ENCODE measurements around the gene MYO3B.

The MYO3B gene

GRCh38 chr2:170143045-170143717 lies 34.8 kb upstream of the MYO3B start:
- POLR2A ChIA-PET: no interaction called here
- CTCF ChIA-PET: no interaction called here
- no peak for TF ChIP-seq CTCF (IDR thresholded peaks at IDR 0.05; ENCODE audit: insufficient read depth, low read length, missing control alignments)
- no peak for DNase-seq (ENCODE audit: low read depth, low spot score)
- H3K4me3 ChIP-seq (ENCODE audit: low read depth, low read length): no peak overlapping the region

GRCh38 chr2:170144761-170145160 lies 33.2 kb upstream of the MYO3B start:
- CTCF ChIA-PET: no interaction called here
- no peak overlapping the region for H3K4me3 ChIP-seq (ENCODE audit: low read depth, low read length)
- POLR2A ChIA-PET: no interaction called here

GRCh38 chr2:170145191-170145590 lies 32.8 kb upstream of the MYO3B start:
- POLR2A ChIA-PET: no interaction called here
- CTCF ChIA-PET: no interaction called here
- DNase-seq (ENCODE audit: low read depth, low spot score): no peak
- TF ChIP-seq CTCF (IDR thresholded peaks at IDR 0.05; ENCODE audit: insufficient read depth, low read length, missing control alignments): no peak
- no peak overlapping the region for H3K4me3 ChIP-seq (ENCODE audit: low read depth, low read length)

More at GRCh38 chr2:170144761-170145160, 33.2 kb upstream of the MYO3B start:
- DNase-seq (ENCODE audit: low read depth, low spot score): no peak
- no peak for TF ChIP-seq CTCF (IDR thresholded peaks at IDR 0.05; ENCODE audit: insufficient read depth, low read length, missing control alignments)

GRCh38 chr2:170145675-170146432 lies 32.1 kb upstream of the MYO3B start:
- TF ChIP-seq CTCF (IDR thresholded peaks at IDR 0.05; ENCODE audit: insufficient read depth, low read length, missing control alignments): no peak
- ChIA-PET POLR2A (no interaction called here), CTCF (no interaction called here)
- no peak for DNase-seq (ENCODE audit: low read depth, low spot score)
- no peak overlapping the region for H3K4me3 ChIP-seq (ENCODE audit: low read depth, low read length)

GRCh38 chr2:170146784-170147183 lies 31.2 kb upstream of the MYO3B start:
- DNase-seq (ENCODE audit: low read depth, low spot score): no peak
- no peak for TF ChIP-seq CTCF (IDR thresholded peaks at IDR 0.05; ENCODE audit: insufficient read depth, low read length, missing control alignments)
- CTCF ChIA-PET: no interaction called here
- POLR2A ChIA-PET: no interaction called here
- no peak overlapping the region for H3K4me3 ChIP-seq (ENCODE audit: low read depth, low read length)

- POLR2A ChIA-PET: no interaction called here
- DNase-seq (ENCODE audit: low read depth, low spot score): no peak
- CTCF ChIA-PET: no interaction called here
- no peak for TF ChIP-seq CTCF (IDR thresholded peaks at IDR 0.05; ENCODE audit: insufficient read depth, low read length, missing control alignments)
- H3K4me3 ChIP-seq (ENCODE audit: low read depth, low read length): no peak overlapping the region
Observed at GRCh38 chr2:170147576-170147975, 30.4 kb upstream of the MYO3B start.

Measured in AG04449 (cell line).